IPS DF 19.7 (cell line): ENCODE data around the gene NRN1L.
"Not testable (repeated sequence)": the region's sequence is repeated elsewhere in the genome, so short reads cannot be mapped to it uniquely, and the experiment has no call there.

Source experiments
- DNase-seq: peaks from one replicate; pipeline ENCODE4 v3.0.0-alpha.2; 2013; ENCODE audit warnings: low read depth, low spot score

NRN1L gene

GRCh38 chr16:67882374-67883145, 2.1 kb upstream of the NRN1L start:
- no peak for DNase-seq

GRCh38 chr16:67883146-67883871, 1.4 kb upstream of the NRN1L start:
- DNase-seq: no peak

GRCh38 chr16:67883872-67884261, 818 bp upstream of the NRN1L start:
- no peak for DNase-seq

GRCh38 chr16:67885545-67885944, 860 bp downstream of the NRN1L start:
- no peak for DNase-seq

GRCh38 chr16:67885976-67886375, 1.3 kb downstream of the NRN1L start:
- DNase-seq: no peak

GRCh38 chr16:67886387-67886786, 1.7 kb downstream of the NRN1L start:
- no peak for DNase-seq

GRCh38 chr16:67888331-67888730, 3.6 kb downstream of the NRN1L start:
- DNase-seq: no peak

- no peak for DNase-seq
These were observed 7.7 kb downstream of the NRN1L start for GRCh38 chr16:67892375-67892774.

- peak; percentile 89 for DNase-seq
These were observed 8.4 kb downstream of the NRN1L start, which contains the start of gene PSKH1 for GRCh38 chr16:67892899-67893742. PSKH1 (plus strand) TSS chr16:67893254; CDS start chr16:67908750, 15,496 bp downstream.

GRCh38 chr16:67893743-67894399, 9.2 kb downstream of the NRN1L start:
- DNase-seq: no peak

GRCh38 chr16:67897231-67897630, 12.5 kb downstream of the NRN1L start:
- DNase-seq: no peak

GRCh38 chr16:67901734-67902133, 17.0 kb downstream of the NRN1L start:
- DNase-seq: no peak

- no peak for DNase-seq
These were observed 18.1 kb downstream of the NRN1L start for GRCh38 chr16:67902831-67903230.

- no peak for DNase-seq
These were observed 22.9 kb downstream of the NRN1L start for GRCh38 chr16:67907397-67908180.

- DNase-seq: no peak
These were observed 24.5 kb downstream of the NRN1L start for GRCh38 chr16:67909056-67909742.

- no peak for DNase-seq
These were observed 25.5 kb downstream of the NRN1L start for GRCh38 chr16:67910158-67910557.

GRCh38 chr16:67914758-67915495, 30.2 kb downstream of the NRN1L start:
- no peak for DNase-seq

GRCh38 chr16:67915496-67915769, 30.7 kb downstream of the NRN1L start:
- DNase-seq: not testable (repeated sequence)

- DNase-seq: no peak
These were observed 31.4 kb downstream of the NRN1L start for GRCh38 chr16:67915831-67916723.
